Endothelial cell of umbilical vein (primary cell): ENCODE data around the gene NEXMIF. TPM values are rescaled to one million over a fixed set of nuclear protein-coding genes. Genes with fewer than 3 reads are reported as not detected.

Experiments used
- BruUV-seq: library from RNA; stranded (reverse); fragments of 400-500 nt; replicated peaks from 2 replicates; lab custom pipeline; 2021; lab: Mats Ljungman, UMichigan
- CTCF ChIA-PET: fragments of 300-600, 350-600 bp; sonication (Branson Sonifier 250); formaldehyde crosslinking; loops from one replicate; lab custom pipeline; 2021; ENCODE audit warnings: antibody characterized with exemption, inconsistent platforms; lab: Charles Lee
- POLR2A ChIA-PET: fragments of 300-600, 350-600 bp; sonication (Branson Sonifier 250); formaldehyde crosslinking; loops from one replicate; lab custom pipeline; 2021; ENCODE audit warnings: antibody characterized with exemption, inconsistent platforms; lab: Charles Lee
- DNase-seq: peaks from one replicate; pipeline ENCODE4 v3.0.0-alpha.2; 2011; ENCODE audit warnings: low read depth, low spot score
- FAIRE-seq: peaks from 2 replicates; lab custom pipeline; 2011; peaks lifted over from hg19 to GRCh38; lab: Jason Lieb, UNC
- H2AFZ ChIP-seq: 2 replicates; pipeline ENCODE4 v1.6.0; 2012; ENCODE audit warnings: low read depth, low read length, control low read depth, inconsistent platforms
- H3K27ac ChIP-seq: 2 replicates; pipeline ENCODE4 v1.5.1; 2011; ENCODE audit warnings: low read depth, mild to moderate bottlenecking, control low read depth, low read length, moderate library complexity; ENCODE audit not compliant: insufficient read depth
- H3K27me3 ChIP-seq, 2 experiments: 2 replicates each; pipeline versions ENCODE4 v1.6.0 to v1.6.1; 2011; ENCODE audit warnings: low read length in 2 of 2, mixed read lengths in 1 of 2; ENCODE audit not compliant: control insufficient read depth in 2 of 2, insufficient read depth in 2 of 2
- H3K36me3 ChIP-seq, 2 experiments: 2 replicates in 1 of 2; 3 replicates in 1 of 2; pipeline ENCODE4 v1.5.1; 2011; ENCODE audit warnings: low read length in 2 of 2, mild to moderate bottlenecking in 1 of 2, moderate library complexity in 1 of 2; ENCODE audit not compliant: control insufficient read depth in 2 of 2, insufficient read depth in 2 of 2; ENCODE audit errors: extremely low read depth in 1 of 2
- H3K4me1 ChIP-seq: 3 replicates; pipeline ENCODE4 v1.5.1; 2011; ENCODE audit warnings: mild to moderate bottlenecking, low read length; ENCODE audit not compliant: control insufficient read depth, insufficient read depth; ENCODE audit errors: extremely low read depth
- H3K4me2 ChIP-seq: 2 replicates; pipeline ENCODE4 v1.6.1; 2011; ENCODE audit warnings: low read length, control low read depth, mixed read lengths; ENCODE audit not compliant: insufficient read depth
- H3K4me3 ChIP-seq, 3 experiments: fragments of 200-600 bp in 1 of 3; sonication (generic), shearing (Covaris generic) in 1 of 3; replicated peaks in 1 of 3; 2 replicates each; pipeline ENCODE4 v1.5.1; 2011 to 2016; ENCODE audit warnings: control low read depth in 3 of 3, low read length in 3 of 3, mild to moderate bottlenecking in 2 of 3, inconsistent platforms in 1 of 3, low read depth in 1 of 3, moderate library complexity in 1 of 3; ENCODE audit not compliant: insufficient read depth in 1 of 3
- H3K79me2 ChIP-seq: 2 replicates; pipeline ENCODE4 v1.6.0; 2012; ENCODE audit warnings: low read length, inconsistent platforms; ENCODE audit not compliant: control insufficient read depth, insufficient read depth
- H3K9ac ChIP-seq: replicated peaks from 2 replicates; pipeline ENCODE3; 2011; ENCODE audit warnings: low read length, control low read depth; ENCODE audit not compliant: insufficient read depth; ENCODE audit errors: extremely low read depth
- H3K9me1 ChIP-seq: replicated peaks from 3 replicates; pipeline ENCODE4 v1.6.0; 2011; ENCODE audit warnings: mild to moderate bottlenecking, low read length; ENCODE audit not compliant: control insufficient read depth, insufficient read depth; ENCODE audit errors: extremely low read depth
- H3K9me3 ChIP-seq: replicated peaks from 2 replicates; pipeline ENCODE4 v1.5.1; 2012; ENCODE audit warnings: low read length, inconsistent platforms; ENCODE audit not compliant: control insufficient read depth, insufficient read depth
- H4K20me1 ChIP-seq: replicated peaks from 2 replicates; pipeline ENCODE3; 2011; ENCODE audit warnings: mild to moderate bottlenecking, low read length; ENCODE audit not compliant: control insufficient read depth, insufficient read depth; ENCODE audit errors: extremely low read depth
- CTCF ChIP-seq, 2 donors: IDR thresholded peaks; 1 replicate in 1 of 2; 2 replicates in 1 of 2; pipeline ENCODE4 v1.5.1; 2011; ENCODE audit warnings: low read length in 2 of 2, mild to moderate bottlenecking in 2 of 2, moderate library complexity in 2 of 2, control low read depth in 1 of 2, inconsistent platforms in 1 of 2, low read depth in 1 of 2; ENCODE audit not compliant: insufficient read depth in 1 of 2; ENCODE audit errors: extremely low read depth in 1 of 2
- EZH2 ChIP-seq: IDR thresholded peaks from 2 replicates; pipeline ENCODE4 v1.6.1; 2012; ENCODE audit warnings: borderline replicate concordance, low read depth, mild to moderate bottlenecking, moderate library complexity, low read length, inconsistent platforms; ENCODE audit not compliant: severe bottlenecking
- FOS ChIP-seq: IDR thresholded peaks from 2 replicates; pipeline ENCODE4 v1.6.1; 2011; ENCODE audit warnings: mild to moderate bottlenecking, low read length, moderate library complexity, borderline replicate concordance; ENCODE audit not compliant: insufficient read depth
- GATA2 ChIP-seq: IDR thresholded peaks from 2 replicates; pipeline ENCODE4 v1.7.0; 2011; ENCODE audit warnings: low read depth, mild to moderate bottlenecking, moderate library complexity, mixed read lengths, low read length; ENCODE audit not compliant: insufficient read length, insufficient read depth
- JUN ChIP-seq: IDR thresholded peaks from 2 replicates; pipeline ENCODE4 v1.6.1; 2011; ENCODE audit warnings: borderline replicate concordance, low read depth; ENCODE audit not compliant: insufficient read length, insufficient read depth
- MYC ChIP-seq: IDR thresholded peaks from one replicate; pipeline ENCODE4 v1.6.1; 2011; ENCODE audit warnings: mild to moderate bottlenecking, low read depth, low read length
- POLR2A ChIP-seq: IDR thresholded peaks from 2 replicates; pipeline ENCODE4 v1.6.1; 2012; ENCODE audit warnings: low read depth, mild to moderate bottlenecking, control low read depth, low read length
- POLR2AphosphoS5 ChIP-seq: IDR thresholded peaks from 2 replicates; pipeline ENCODE4 v1.6.1; 2012; ENCODE audit warnings: low read depth, mild to moderate bottlenecking, control low read depth, low read length, moderate library complexity; ENCODE audit not compliant: insufficient read depth
- dilution Hi-C: fragments of 300-500 bp; cut with MboI; formaldehyde crosslinking; loops from one replicate; pipeline ENCODE4 v1.15.0; 2019; ENCODE audit warnings: low sequenced_read_pairs; ENCODE audit not compliant: extremely low pct_ligation_motif_present
- intact Hi-C: fragments of 100-400 bp; cut with micrococcal nuclease; formaldehyde crosslinking; loops from one replicate; pipeline ENCODE4 v1.10.0; 2022
- polyA plus RNA-seq, 4 experiments: library from polyadenylated mRNA; depleted of rRNA in 3 of 4; stranded (reverse) in 3 of 4; unstranded in 1 of 4; fragments of >200 nt; gene quantifications; 2 replicates each; pipeline versions ENCODE4 v1.2.1 to v1.2.3, GENCODE V29; 2011 to 2012; ENCODE audit warnings: missing spikeins in 1 of 4
- total RNA-seq: library from RNA; stranded (reverse); gene quantifications from 2 replicates; pipeline ENCODE4 v1.2.3, GENCODE V29; 2021
- TF ChIP-seq, protein P1 (sequence below): IDR thresholded peaks from 2 replicates; pipeline ENCODE4 v1.6.1; 2011; ENCODE audit not compliant: insufficient read depth, insufficient read length

The NEXMIF gene
- total and polyA plus RNA-seq, 2 donors (not counting 3 experiments of a cell fraction or from before 2014, with no cell fraction given), result not detected

DNA sequence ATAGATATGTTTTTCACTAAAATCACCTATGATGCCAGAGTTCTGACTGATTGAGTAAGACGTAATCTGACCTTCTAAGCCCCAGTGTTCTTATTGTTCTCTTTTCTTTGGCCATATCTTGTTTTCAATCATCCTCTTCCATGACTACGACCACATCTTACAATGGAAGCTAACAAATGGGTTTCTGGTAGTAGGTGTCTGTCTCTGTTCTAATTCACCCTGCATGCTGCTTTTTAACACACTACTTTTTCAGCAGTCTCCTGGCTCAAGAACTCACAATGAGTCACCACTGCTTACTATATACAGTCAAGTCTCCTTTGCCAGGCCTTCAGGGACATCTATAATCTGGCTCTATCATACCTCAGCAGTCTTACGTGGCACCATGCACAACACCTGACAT, 146.1 kb downstream of the NEXMIF start:
- Histone ChIP-seq H3K27me3 (no peaks in the 10 kb centered on the region), H2AFZ (no peak overlapping the region), H3K9me3 (no peaks in the 10 kb centered on the region), H3K27ac (no peak overlapping the region), H3K9me1 (no peaks in the 10 kb centered on the region), H3K4me2 (no peak overlapping the region), H3K79me2 (no peaks in the 10 kb centered on the region), H4K20me1 (no peaks in the 10 kb centered on the region), H3K4me3 (no peak overlapping the region), H3K4me1 (no peaks in the 10 kb centered on the region), H3K36me3 (no peaks in the 10 kb centered on the region), H3K9ac (no peak overlapping the region)
- no peak for FAIRE-seq
- no TSS peak for BruUV-seq
- ChIA-PET POLR2A (no interaction called here), CTCF (no interaction called here)
- TF ChIP-seq, protein P1, sequence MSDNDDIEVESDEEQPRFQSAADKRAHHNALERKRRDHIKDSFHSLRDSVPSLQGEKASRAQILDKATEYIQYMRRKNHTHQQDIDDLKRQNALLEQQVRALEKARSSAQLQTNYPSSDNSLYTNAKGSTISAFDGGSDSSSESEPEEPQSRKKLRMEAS, result no peak
- TF ChIP-seq GATA2, result no peak
- no peak for TF ChIP-seq JUN
- TF ChIP-seq EZH2, result no peak
- TF ChIP-seq CTCF (IDR thresholded peaks at IDR 0.05; ENCODE audit: extremely low read depth in 1 of 2, insufficient read depth in 1 of 2, low read depth in 1 of 2, low read length in 2 of 2), result no peak
- no peak for TF ChIP-seq POLR2AphosphoS5
- TF ChIP-seq FOS, result no peak
- TF ChIP-seq MYC, result no peak
- TF ChIP-seq POLR2A, result no peak
- intact Hi-C loops, result no loop called here
- dilution Hi-C loops, result no loop called here
- DNase-seq, result no peak
